A673 (cell line): ENCODE data around the gene FGF14. TPM values are rescaled to one million over a fixed set of nuclear protein-coding genes. Genes with fewer than 3 reads are reported as not detected.

Source experiments
- BruUV-seq: library from RNA; stranded (reverse); fragments of 400-500 nt; replicated peaks from 2 replicates; lab custom pipeline; 2021; lab: Mats Ljungman, UMichigan
- CTCF ChIA-PET: fragments of 300-600 bp; sonication (Branson Sonifier 250); formaldehyde crosslinking; loops from one replicate; lab custom pipeline; 2022; ENCODE audit warnings: antibody characterized with exemption; lab: Charles Lee
- POLR2A ChIA-PET: fragments of 300-600 bp; sonication (Branson Sonifier 250); formaldehyde crosslinking; loops from one replicate; lab custom pipeline; 2022; ENCODE audit warnings: antibody characterized with exemption; ENCODE audit not compliant: low non-redundant PET; lab: Charles Lee
- DNase-seq: peaks from one replicate; pipeline ENCODE4 v3.0.0-alpha.2; 2015; ENCODE audit warnings: low spot score
- H3K27ac ChIP-seq: fragments of 200-600 bp; sonication (generic); 2 replicates; pipeline ENCODE4 v1.5.1; 2016; ENCODE audit warnings: mixed run types, low read depth, mild to moderate bottlenecking, mixed read lengths, antibody characterized with exemption, low read length; ENCODE audit not compliant: poor library complexity, severe bottlenecking
- H3K27me3 ChIP-seq: fragments of 200-600 bp; sonication (generic); replicated peaks from 2 replicates; pipeline ENCODE4 v1.6.1; 2017; ENCODE audit warnings: mixed run types, low read depth, mild to moderate bottlenecking, mixed read lengths, antibody characterized with exemption, low read length; ENCODE audit not compliant: insufficient read depth, poor library complexity
- H3K36me3 ChIP-seq: fragments of 200-600 bp; sonication (generic); 2 replicates; pipeline ENCODE4 v1.6.1; 2016; ENCODE audit warnings: mixed run types, mild to moderate bottlenecking, mixed read lengths, antibody characterized with exemption, low read length; ENCODE audit not compliant: insufficient read depth, poor library complexity, severe bottlenecking
- H3K4me1 ChIP-seq: fragments of 200-600 bp; sonication (generic); 2 replicates; pipeline ENCODE4 v1.6.1; 2017; ENCODE audit warnings: mixed run types, mild to moderate bottlenecking, mixed read lengths, antibody characterized with exemption, low read length; ENCODE audit not compliant: insufficient read depth, poor library complexity, severe bottlenecking
- H3K4me3 ChIP-seq: fragments of 200-600 bp; sonication (generic); 2 replicates; pipeline ENCODE4 v1.5.1; 2016; ENCODE audit warnings: low read depth, mixed run types, mild to moderate bottlenecking, mixed read lengths, low read length; ENCODE audit not compliant: poor library complexity, severe bottlenecking
- H3K9me3 ChIP-seq: fragments of 200-600 bp; sonication (generic); 2 replicates; pipeline ENCODE4 v1.6.1; 2016; ENCODE audit warnings: mixed run types, low read depth, mild to moderate bottlenecking, mixed read lengths, antibody characterized with exemption, low read length; ENCODE audit not compliant: poor library complexity, severe bottlenecking
- CTCF ChIP-seq: fragments of 300-800, 200-600 bp; sonication (generic); conservative IDR thresholded peaks from 2 replicates; pipeline ENCODE4 v1.5.1; 2017; ENCODE audit warnings: low read depth, mild to moderate bottlenecking, antibody characterized with exemption, low read length, moderate library complexity, mixed read lengths
- EZH2 ChIP-seq: fragments of 200-600 bp; sonication (generic); IDR thresholded peaks from 2 replicates; pipeline ENCODE4 v1.6.1; 2017; ENCODE audit warnings: borderline replicate concordance, low read depth, mild to moderate bottlenecking, mixed read lengths, antibody characterized with exemption, low read length; ENCODE audit not compliant: poor library complexity, severe bottlenecking
- intact Hi-C: fragments of 100-400 bp; cut with micrococcal nuclease; formaldehyde crosslinking; loops from one replicate; pipeline ENCODE4 v1.10.0; 2022; ENCODE audit not compliant: unreplicated experiment
- total RNA-seq: library from RNA; stranded (reverse); gene quantifications from 2 replicates; pipeline ENCODE4 v1.2.3, GENCODE V29; 2021

Gene FGF14
- total RNA-seq, 1 experiment from 2014 or later = 19.7 TPM

- TF ChIP-seq CTCF (no peak), EZH2 (no peak)
- no TSS peak for BruUV-seq
- H3K36me3 ChIP-seq = no peaks in the 10 kb centered on the region
- H3K27me3 ChIP-seq = no peaks in the 10 kb centered on the region
- H3K27ac ChIP-seq = no peak overlapping the region
- intact Hi-C loops = no loop called here
- H3K4me1 ChIP-seq = peaks cover 7% of the 10 kb centered on the region
- no peak overlapping the region for H3K4me3 ChIP-seq
- no peaks in the 10 kb centered on the region for H3K9me3 ChIP-seq
- DNase-seq = no peak
- ChIA-PET CTCF (no interaction called here), POLR2A (no interaction called here)
These were observed 698.8 kb downstream of the FGF14 start for GRCh38 chr13:101703081-101703480.

- CTCF ChIA-PET = no interaction called here
- Histone ChIP-seq H3K36me3 (no peaks in the 10 kb centered on the region), H3K4me3 (no peak overlapping the region), H3K4me1 (no peaks in the 10 kb centered on the region), H3K27ac (no peak overlapping the region), H3K9me3 (no peaks in the 10 kb centered on the region), H3K27me3 (no peaks in the 10 kb centered on the region)
- intact Hi-C loops = no loop called here
- POLR2A ChIA-PET = no interaction called here
- no TSS peak for BruUV-seq
- DNase-seq = no peak
- no peak for TF ChIP-seq CTCF
- TF ChIP-seq EZH2 = no peak
These were observed 701.2 kb downstream of the FGF14 start for GRCh38 chr13:101700598-101700997.

- TF ChIP-seq CTCF = no peak
- no peak for TF ChIP-seq EZH2
- ChIA-PET POLR2A (no interaction called here), CTCF (no interaction called here)
- no peaks in the 10 kb centered on the region for H3K4me1 ChIP-seq
- no peaks in the 10 kb centered on the region for H3K27me3 ChIP-seq
- H3K36me3 ChIP-seq = no peaks in the 10 kb centered on the region
- H3K4me3 ChIP-seq = no peak overlapping the region
- BruUV-seq = no TSS peak
- intact Hi-C loops = no loop called here
- no peaks in the 10 kb centered on the region for H3K9me3 ChIP-seq
- no peak for DNase-seq
- H3K27ac ChIP-seq = no peak overlapping the region
These were observed 703.4 kb downstream of the FGF14 start for GRCh38 chr13:101698400-101698799.
